Common myeloid progenitor, CD34-positive (primary cell): ENCODE data around the gene ADAMTSL1.

Experiments
- CTCF ChIA-PET: fragments of 350-600 bp; sonication (Branson Sonifier 250); formaldehyde crosslinking; loops from one replicate; lab custom pipeline; 2021; ENCODE audit warnings: antibody characterized with exemption; lab: Charles Lee
- POLR2A ChIA-PET: fragments of 350-600 bp; sonication (Branson Sonifier 250); formaldehyde crosslinking; loops from one replicate; lab custom pipeline; 2021; ENCODE audit warnings: antibody characterized with exemption; lab: Charles Lee
- DNase-seq, 3 donors: peaks; one replicate each; pipeline versions ENCODE4 v3.0.0 to v3.0.0-alpha.2; 2013
- H3K27ac ChIP-seq, 2 experiments: 1 replicate in 1 of 2; 2 replicates in 1 of 2; pipeline ENCODE4 v1.7.0; 2013; ENCODE audit warnings: inconsistent platforms in 2 of 2, low read length in 2 of 2, mild to moderate bottlenecking in 2 of 2, low read depth in 1 of 2, moderate library complexity in 1 of 2; ENCODE audit not compliant: severe bottlenecking in 2 of 2, insufficient read depth in 1 of 2, poor library complexity in 1 of 2
- H3K27me3 ChIP-seq, 5 experiments: replicated peaks in 2 of 5; 1 replicate in 3 of 5; 2 replicates in 2 of 5; pipeline versions ENCODE4 v1.6.1 to v1.7.0; 2013; ENCODE audit warnings: low read length in 4 of 5, mild to moderate bottlenecking in 2 of 5, moderate library complexity in 2 of 5, inconsistent platforms in 1 of 5; ENCODE audit not compliant: insufficient read depth in 5 of 5, control insufficient read depth in 4 of 5
- H3K36me3 ChIP-seq, 4 experiments: 1 replicate in 2 of 4; 2 replicates in 2 of 4; pipeline versions ENCODE4 v1.6.1 to v1.7.0; 2013; ENCODE audit warnings: low read length in 3 of 4, control low read depth in 1 of 4, mild to moderate bottlenecking in 1 of 4; ENCODE audit not compliant: control insufficient read depth in 4 of 4, insufficient read depth in 4 of 4
- H3K4me1 ChIP-seq, 4 experiments: 1 replicate in 3 of 4; 2 replicates in 1 of 4; pipeline versions ENCODE4 v1.6.1 to v1.7.1; 2013; ENCODE audit warnings: low read length in 3 of 4, mild to moderate bottlenecking in 3 of 4, control low read depth in 1 of 4, inconsistent platforms in 1 of 4, moderate library complexity in 1 of 4; ENCODE audit not compliant: control insufficient read depth in 4 of 4, insufficient read depth in 4 of 4; ENCODE audit errors: control extremely low read depth in 1 of 4
- H3K4me3 ChIP-seq, 7 experiments: 1 replicate in 4 of 7; 2 replicates in 3 of 7; pipeline versions ENCODE4 v1.5.1 to v1.7.0; 2013; ENCODE audit warnings: mild to moderate bottlenecking in 7 of 7, low read length in 6 of 7, moderate library complexity in 6 of 7, inconsistent platforms in 2 of 7, low read depth in 2 of 7, control low read depth in 1 of 7; ENCODE audit not compliant: insufficient read depth in 4 of 7, control insufficient read depth in 1 of 7; ENCODE audit errors: extremely low read depth in 1 of 7
- H3K9me3 ChIP-seq, 5 experiments: 1 replicate in 4 of 5; 2 replicates in 1 of 5; pipeline versions ENCODE4 v1.6.1 to v1.7.1; 2013; ENCODE audit warnings: low read length in 4 of 5, mild to moderate bottlenecking in 2 of 5, inconsistent platforms in 1 of 5, low read depth in 1 of 5, moderate library complexity in 1 of 5; ENCODE audit not compliant: control insufficient read depth in 4 of 5, insufficient read depth in 2 of 5; ENCODE audit errors: control extremely low read depth in 1 of 5
- WGBS: methylation state at CpG from one replicate; pipeline ENCODE4 v1.1.5; 2013; ENCODE audit not compliant: insufficient coverage; 5-methylcytosine and 5-hydroxymethylcytosine counted together

ADAMTSL1 gene

DNA sequence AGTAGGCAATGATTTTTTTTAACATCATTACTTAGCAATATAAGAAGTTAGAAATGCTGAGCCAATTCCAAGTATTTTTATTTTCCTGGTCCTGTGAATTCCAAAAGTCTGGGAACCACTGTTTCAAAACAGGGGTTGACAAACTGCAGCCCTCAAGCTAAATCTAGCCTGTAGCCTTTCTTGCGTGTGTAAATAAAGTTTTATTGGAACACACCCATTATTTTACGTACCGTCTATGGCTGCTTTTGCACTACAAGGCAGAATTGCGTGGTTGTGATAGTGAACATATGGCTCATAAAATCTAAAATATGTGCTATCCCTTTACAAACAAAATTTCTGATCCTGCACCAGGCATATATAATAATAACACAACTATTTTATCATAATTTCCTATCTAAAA lies 280.0 kb downstream of the ADAMTSL1 start:
- Histone ChIP-seq H3K9me3 (no peaks in the 10 kb centered on the region), H3K4me3 (no peak overlapping the region), H3K27ac (no peak overlapping the region), H3K4me1 (no peaks in the 10 kb centered on the region), H3K27me3 (peaks cover 0 to 2% (median 0%) of the 10 kb centered on the region in 5 experiments), H3K36me3 (no peaks in the 10 kb centered on the region)
- CTCF ChIA-PET: no interaction called here
- 100% methylated on average over 4 of the region's 4 CpGs for WGBS
- POLR2A ChIA-PET: no interaction called here
- no peak for DNase-seq

DNA sequence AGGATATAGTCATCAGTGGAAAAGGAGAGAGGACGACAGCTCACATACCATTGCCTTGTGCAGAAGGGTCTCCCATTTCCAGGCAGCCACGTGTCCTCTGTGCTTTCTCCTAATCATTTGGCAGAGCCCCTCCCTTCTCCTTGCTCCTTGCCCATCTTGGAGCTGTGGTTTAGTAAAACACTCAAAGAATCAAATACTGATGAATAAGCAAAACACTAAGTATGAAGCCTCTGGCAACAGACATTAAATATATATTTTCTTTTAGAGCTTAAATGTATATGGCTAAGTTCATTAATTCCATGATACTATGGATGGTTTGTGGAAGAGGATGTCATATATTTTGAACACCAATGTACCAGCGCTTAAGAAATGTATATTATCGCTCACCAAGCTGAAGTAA lies 280.6 kb downstream of the ADAMTSL1 start:
- CTCF ChIA-PET: no interaction called here
- Histone ChIP-seq H3K4me3 (no peak overlapping the region), H3K4me1 (no peaks in the 10 kb centered on the region), H3K27me3 (peaks cover 0 to 2% (median 0%) of the 10 kb centered on the region in 5 experiments), H3K27ac (no peak overlapping the region), H3K36me3 (no peaks in the 10 kb centered on the region), H3K9me3 (no peaks in the 10 kb centered on the region)
- 92% methylated on average over 2 of the region's 4 CpGs for WGBS
- POLR2A ChIA-PET: no interaction called here
- no peak for DNase-seq

DNA sequence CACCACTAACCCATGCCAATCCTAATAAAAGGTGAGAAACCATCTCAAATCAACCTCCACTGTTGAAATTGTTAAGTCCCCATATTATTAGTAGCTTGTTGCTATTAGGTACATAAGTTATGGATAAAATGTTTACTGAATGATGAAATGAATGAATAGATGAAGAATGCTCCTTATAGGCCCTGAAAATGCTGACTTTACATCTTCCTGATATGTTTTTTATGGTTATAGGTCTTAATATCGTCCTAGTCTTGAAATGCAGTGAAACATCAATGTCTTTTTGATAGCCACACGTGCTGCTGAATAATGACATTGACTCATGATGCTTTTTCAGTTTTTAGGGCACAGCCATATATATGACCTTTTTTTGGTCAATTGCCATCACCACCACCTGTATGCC lies 281.3 kb downstream of the ADAMTSL1 start:
- no peak for DNase-seq
- CTCF ChIA-PET: no interaction called here
- Histone ChIP-seq H3K27ac (no peak overlapping the region), H3K4me3 (no peak overlapping the region), H3K27me3 (peaks cover 0 to 2% (median 0%) of the 10 kb centered on the region in 5 experiments), H3K4me1 (no peaks in the 10 kb centered on the region), H3K9me3 (no peaks in the 10 kb centered on the region), H3K36me3 (no peaks in the 10 kb centered on the region)
- 94% methylated on average over 2 of the region's 2 CpGs for WGBS
- POLR2A ChIA-PET: no interaction called here

DNA sequence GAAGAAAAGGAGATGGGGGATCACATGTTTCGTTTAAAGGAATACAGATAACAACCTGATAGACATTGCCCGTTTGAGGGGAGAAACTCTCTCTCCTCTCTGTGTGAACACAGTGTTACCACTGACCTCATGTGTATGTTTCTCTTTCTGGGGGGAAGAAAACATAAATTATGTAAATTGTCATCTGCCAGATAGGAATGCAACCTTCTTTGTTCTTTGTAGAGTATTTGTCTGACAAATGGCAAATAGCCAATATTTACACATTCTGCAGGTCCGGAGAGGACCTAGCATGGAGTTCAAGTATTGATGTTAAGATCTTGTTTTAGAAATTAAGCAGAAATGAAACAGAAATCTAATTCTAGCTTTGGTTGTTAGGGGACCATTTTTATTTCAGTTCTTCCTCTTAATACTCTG lies 282.8 kb downstream of the ADAMTSL1 start:
- POLR2A ChIA-PET: interaction anchor here (0.6 kb wide), 1 partner anchor 1212 kb away, joined by 3 read pairs; no protein-coding TSS in a partner anchor
- CTCF ChIA-PET: no interaction called here

DNA sequence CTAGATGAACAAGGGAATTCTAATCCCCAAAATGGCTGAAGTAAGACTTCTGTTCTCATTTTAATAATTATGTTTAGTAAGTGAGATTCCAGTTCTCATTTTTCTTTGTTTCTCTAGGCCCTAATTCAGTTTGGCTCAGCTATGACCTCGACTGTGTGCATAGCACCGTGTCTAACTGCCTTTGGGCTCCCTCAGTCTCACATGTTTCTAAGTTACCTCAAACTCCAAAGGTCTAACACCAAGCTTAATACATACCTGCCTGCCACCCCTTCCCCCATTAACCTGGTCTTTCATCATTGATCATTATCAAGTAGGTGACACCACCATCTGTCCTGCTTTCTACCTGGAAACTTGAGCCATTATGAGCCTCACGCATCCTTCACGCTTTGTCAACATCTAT lies 285.9 kb downstream of the ADAMTSL1 start:
- Histone ChIP-seq H3K27me3 (peaks cover 0 to 3% (median 0%) of the 10 kb centered on the region in 5 experiments), H3K4me3 (no peak overlapping the region), H3K9me3 (no peaks in the 10 kb centered on the region), H3K27ac (no peak overlapping the region), H3K4me1 (no peaks in the 10 kb centered on the region), H3K36me3 (no peaks in the 10 kb centered on the region)
- no peak for DNase-seq
- WGBS: 94% methylated on average over 4 of the region's 4 CpGs
- POLR2A ChIA-PET: no interaction called here
- CTCF ChIA-PET: no interaction called here

More for the DNA sequence above, 282.8 kb downstream of the ADAMTSL1 start:
- Histone ChIP-seq H3K9me3 (no peaks in the 10 kb centered on the region), H3K27ac (no peak overlapping the region), H3K4me1 (no peaks in the 10 kb centered on the region), H3K4me3 (no peak overlapping the region), H3K27me3 (peaks cover 0 to 5% (median 0%) of the 10 kb centered on the region in 5 experiments), H3K36me3 (no peaks in the 10 kb centered on the region)
- WGBS: 89% methylated on average over 3 of the region's 3 CpGs
- no peak for DNase-seq

DNA sequence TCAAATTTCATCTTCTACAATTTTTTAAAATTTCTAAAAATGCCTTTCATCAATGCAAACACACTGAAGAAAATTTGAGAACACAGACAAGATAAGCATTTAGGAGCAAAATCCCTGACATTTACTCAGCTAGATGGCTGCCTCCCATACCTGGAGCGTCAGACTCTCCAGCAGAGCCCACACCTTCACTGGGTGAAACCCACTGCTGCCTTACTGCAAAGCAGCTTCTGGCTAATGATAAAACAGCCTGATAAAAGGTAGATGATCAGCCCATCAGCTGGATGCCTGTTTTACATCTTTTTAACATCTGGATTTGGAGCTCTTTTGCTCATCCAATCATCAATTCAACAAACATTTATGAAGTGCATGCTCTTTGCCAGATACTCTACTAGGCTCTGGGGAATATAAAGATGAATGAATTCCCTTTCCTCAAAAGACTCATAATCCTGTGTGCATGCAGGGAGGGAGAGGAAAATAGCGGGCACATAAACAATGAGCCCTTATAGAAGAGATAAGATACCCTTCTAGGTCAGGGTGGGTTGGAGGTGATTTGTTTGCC lies 287.9 kb downstream of the ADAMTSL1 start:
- WGBS: 80% methylated on average over 1 of the region's 2 CpGs
- Histone ChIP-seq H3K9me3 (no peaks in the 10 kb centered on the region), H3K27ac (no peak overlapping the region), H3K4me1 (no peaks in the 10 kb centered on the region), H3K36me3 (no peaks in the 10 kb centered on the region), H3K4me3 (no peak overlapping the region), H3K27me3 (peaks cover 0 to 3% (median 0%) of the 10 kb centered on the region in 5 experiments)
- CTCF ChIA-PET: no interaction called here
- POLR2A ChIA-PET: no interaction called here
- no peak for DNase-seq

DNA sequence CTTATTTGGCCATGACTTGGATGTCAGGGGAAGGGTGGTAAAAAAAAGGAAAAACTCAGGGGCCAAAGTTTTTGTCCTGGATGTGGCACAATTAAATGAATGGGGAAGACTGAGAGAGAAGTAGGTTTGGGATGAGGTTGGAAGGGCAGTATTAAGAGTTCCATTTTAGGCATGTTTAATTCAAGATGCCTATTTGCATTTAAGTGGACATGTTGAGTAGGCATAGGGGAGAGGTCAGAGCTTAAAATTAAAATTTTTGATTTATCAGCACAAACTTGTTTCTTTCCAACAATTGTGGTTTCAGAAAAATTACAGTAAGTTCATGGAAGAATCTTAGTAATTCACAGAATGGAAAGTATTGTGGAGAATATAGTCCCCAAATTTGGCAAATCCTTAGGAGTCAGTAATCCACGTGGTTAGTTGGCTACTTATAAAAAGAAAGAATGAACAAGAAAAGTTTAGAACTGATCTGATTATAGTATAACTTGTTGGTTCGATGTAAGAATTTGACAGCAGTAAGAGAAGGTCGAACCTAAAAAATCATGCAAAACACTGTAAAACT lies 293.1 kb downstream of the ADAMTSL1 start:
- no peak overlapping the region for H3K4me3 ChIP-seq
- H3K4me1 ChIP-seq: no peaks in the 10 kb centered on the region
- POLR2A ChIA-PET: no interaction called here
- no peaks in the 10 kb centered on the region for H3K36me3 ChIP-seq
- DNase-seq: no peak
- no peaks in the 10 kb centered on the region for H3K9me3 ChIP-seq
- no peak overlapping the region for H3K27ac ChIP-seq
- WGBS: 100% methylated on average over 1 of the region's 3 CpGs
- CTCF ChIA-PET: no interaction called here
- H3K27me3 ChIP-seq: peaks cover 0 to 8% (median 7%) of the 10 kb centered on the region in 5 experiments
